ENCODE data around the gene LDHAL6B.

GRCh38 chr15:59232476-59232875 lies 25.8 kb downstream of the LDHAL6B start:
- TF ChIP-seq CTCF (IDR thresholded peaks at IDR 0.05; ENCODE audit: insufficient read depth, low read length) (no peak), REST (IDR thresholded peaks at IDR 0.05; ENCODE audit: insufficient replicate concordance, low read depth) (no peak), POLR2AphosphoS5 (IDR thresholded peaks at IDR 0.05; ENCODE audit: low read depth) (no peak), SPI1 (IDR thresholded peaks at IDR 0.05; ENCODE audit: borderline replicate concordance, low read depth) (no peak)

Measured in HL-60 (cell line).